GM12878 (cell line): ENCODE measurements around the gene GFPT1. TPM values are rescaled to one million over a fixed set of nuclear protein-coding genes. Genes with fewer than 3 reads are reported as not detected.

Experiments used
- ATAC-seq: fragments of 200-7000 bp; cut with Tn5 transposase; 3 replicates; pipeline ENCODE4 v1.9.1; 2020; ENCODE audit warnings: mild to moderate bottlenecking, moderate library complexity
- BruUV-seq: library from RNA; stranded (reverse); fragments of 400-500 nt; replicated peaks from 2 replicates; lab custom pipeline; 2021; lab: Mats Ljungman, UMichigan
- CTCF ChIA-PET: fragments of 300-600 bp; sonication (Branson Sonifier 250); formaldehyde crosslinking; extraction: SDS; loops from one replicate; lab custom pipeline; 2021; ENCODE audit warnings: inconsistent platforms; lab: Yijun Ruan, JAX
- POLR2A ChIA-PET: fragments of 350-600 bp; formaldehyde crosslinking; extraction: SDS; loops from one replicate; lab custom pipeline; 2021; ENCODE audit warnings: inconsistent platforms; lab: Charles Lee
- RAD21 ChIA-PET: fragments of 300-600 bp; sonication (Branson Sonifier 250); formaldehyde crosslinking; loops from one replicate; lab custom pipeline; 2023; ENCODE audit warnings: antibody characterized with exemption; ENCODE audit not compliant: unreplicated experiment; lab: Charles Lee
- SMC1A ChIA-PET: fragments of 300-600 bp; sonication (Branson Sonifier 250); formaldehyde crosslinking; loops from one replicate; lab custom pipeline; 2023; ENCODE audit not compliant: unreplicated experiment, uncharacterized antibody; lab: Charles Lee
- DNase-seq: peaks from one replicate; pipeline ENCODE4 v3.0.0-alpha.2; 2011; ENCODE audit warnings: low read depth, low spot score
- FAIRE-seq: peaks from 3 replicates; lab custom pipeline; 2011; peaks lifted over from hg19 to GRCh38; lab: Jason Lieb, UNC
- H2AFZ ChIP-seq: 2 replicates; pipeline ENCODE4 v1.6.0; 2011; ENCODE audit warnings: low read depth, low read length, control low read depth; ENCODE audit not compliant: control insufficient read depth
- H3K27ac ChIP-seq: 2 replicates; pipeline ENCODE4 v1.5.1; 2011; ENCODE audit warnings: control low read depth; ENCODE audit not compliant: control insufficient read depth, insufficient read depth
- H3K27me3 ChIP-seq, 2 experiments: replicated peaks in 1 of 2; 2 replicates each; pipeline versions ENCODE4 v1.6.0 to v1.6.1; 2011; ENCODE audit warnings: low read length in 1 of 2; ENCODE audit not compliant: control insufficient read depth in 2 of 2, insufficient read depth in 2 of 2
- H3K36me3 ChIP-seq, 2 experiments: 2 replicates each; pipeline ENCODE4 v1.5.1; 2011; ENCODE audit warnings: low read length in 1 of 2; ENCODE audit not compliant: control insufficient read depth in 2 of 2, insufficient read depth in 2 of 2
- H3K4me1 ChIP-seq: 2 replicates; pipeline ENCODE4 v1.6.1; 2011; ENCODE audit warnings: mild to moderate bottlenecking, low read length, moderate library complexity, mixed read lengths; ENCODE audit not compliant: control insufficient read depth, insufficient read depth
- H3K4me2 ChIP-seq: 2 replicates; pipeline ENCODE4 v1.6.0; 2011; ENCODE audit warnings: control low read depth; ENCODE audit not compliant: control insufficient read depth, insufficient read depth
- H3K4me3 ChIP-seq: fragments of 200-600 bp; sonication (generic); 2 replicates; pipeline ENCODE4 v1.5.1; 2016
- H3K79me2 ChIP-seq: 2 replicates; pipeline ENCODE4 v1.6.0; 2011; ENCODE audit warnings: low read length; ENCODE audit not compliant: control insufficient read depth, insufficient read depth
- H3K9ac ChIP-seq: 2 replicates; pipeline ENCODE4 v1.8.0; 2011; ENCODE audit warnings: low read length, control low read depth, mixed read lengths; ENCODE audit not compliant: control insufficient read depth, insufficient read depth
- H3K9me3 ChIP-seq: replicated peaks from 3 replicates; pipeline ENCODE4 v1.5.1; 2011; ENCODE audit warnings: mild to moderate bottlenecking, low read length; ENCODE audit not compliant: control insufficient read depth, insufficient read depth
- H4K20me1 ChIP-seq: 2 replicates; pipeline ENCODE4 v1.6.0; 2011; ENCODE audit not compliant: control insufficient read depth, insufficient read depth
- KDM1A ChIP-seq: fragments of 200-600 bp; sonication (generic); IDR thresholded peaks from 2 replicates; pipeline ENCODE4 v1.6.1; 2016; ENCODE audit warnings: borderline replicate concordance
- KLF5 ChIP-seq: fragments of 450-650 bp; IDR thresholded peaks from 2 replicates; pipeline ENCODE4 v1.6.1; 2014; ENCODE audit warnings: mild to moderate bottlenecking; ENCODE audit not compliant: partially characterized antibody
- MTA2 ChIP-seq: fragments of 450-650 bp; IDR thresholded peaks from 2 replicates; pipeline ENCODE4 v1.6.1; 2016; ENCODE audit warnings: low read depth, mild to moderate bottlenecking, moderate library complexity
- NBN ChIP-seq: fragments of 450-650 bp; IDR thresholded peaks from 2 replicates; pipeline ENCODE4 v1.6.1; 2016
- NFYA ChIP-seq: IDR thresholded peaks from 2 replicates; pipeline ENCODE4 v1.6.1; 2011; ENCODE audit warnings: low read depth, mild to moderate bottlenecking, low read length, improper control_type of control experiment, borderline replicate concordance
- POLR2A ChIP-seq: IDR thresholded peaks from 2 replicates; pipeline ENCODE4 v1.6.1; 2011; ENCODE audit warnings: low read depth, mild to moderate bottlenecking, low read length
- SPI1 ChIP-seq: IDR thresholded peaks from 2 replicates; pipeline ENCODE4 v1.6.1; 2011; ENCODE audit warnings: low read depth, mild to moderate bottlenecking, low read length, moderate library complexity, borderline replicate concordance; ENCODE audit not compliant: insufficient read depth
- TARDBP ChIP-seq: IDR thresholded peaks from 2 replicates; pipeline ENCODE4 v1.6.1; 2016; ENCODE audit warnings: borderline replicate concordance
- TCF7 ChIP-seq: IDR thresholded peaks from 2 replicates; pipeline ENCODE4 v1.6.1; 2014; ENCODE audit warnings: antibody characterized with exemption, borderline replicate concordance
- YY1 ChIP-seq: IDR thresholded peaks from 2 replicates; pipeline ENCODE4 v1.6.1; 2011; ENCODE audit warnings: low read depth, mild to moderate bottlenecking, low read length
- ZNF217 ChIP-seq: fragments of 450-650 bp; IDR thresholded peaks from 2 replicates; pipeline ENCODE4 v1.6.1; 2017; ENCODE audit warnings: antibody characterized with exemption, mild to moderate bottlenecking
- ZNF592 ChIP-seq: fragments of 450-650 bp; IDR thresholded peaks from 2 replicates; pipeline ENCODE4 v1.6.1; 2017; ENCODE audit warnings: mild to moderate bottlenecking, moderate library complexity
- WGBS: methylation state at CpG from one replicate; pipeline ENCODE4 v1.1.6; 2016; ENCODE audit warnings: low lambda C conversion rate; ENCODE audit not compliant: insufficient replicate concordance, insufficient coverage; ENCODE audit errors: missing lambda C conversion rate; 5-methylcytosine and 5-hydroxymethylcytosine counted together
- in situ Hi-C: fragments of 300-500 bp; cut with MboI; formaldehyde crosslinking; loops from 9 replicates; pipeline ENCODE4 v1.14.3; 2018; ENCODE audit warnings: mixed read lengths
- intact Hi-C: fragments of 100-400 bp; cut with micrococcal nuclease; formaldehyde crosslinking; loops from one replicate; pipeline ENCODE4 v1.14.2; 2022; ENCODE audit not compliant: unreplicated experiment
- polyA plus RNA-seq, 11 experiments: library from polyadenylated mRNA; depleted of rRNA in 4 of 11; unstranded in 6 of 11; stranded (reverse) in 5 of 11; fragments of >200 nt; fragmentation: Nextera tagmentation in 4 of 11; fragmentation: Illumina TruSeq in 1 of 11; extraction: Ambion mirVana in 4 of 11; extraction: Trizol in 1 of 11; gene quantifications; 1 replicate in 1 of 11; 2 replicates in 10 of 11; pipeline versions ENCODE4 v1.2.1 to v1.2.3, GENCODE V29; 2011 to 2016; ENCODE audit warnings: inconsistent platforms in 2 of 11, missing spikeins in 2 of 11, low read depth in 1 of 11
- total RNA-seq, 4 experiments: library from RNA; depleted of rRNA in 3 of 4; stranded (reverse); fragments of >200 nt in 3 of 4; fragmentation: Illumina TruSeq in 1 of 4; extraction: Trizol in 1 of 4; gene quantifications; 2 replicates each; pipeline versions ENCODE4 v1.2.1 to v1.2.3, GENCODE V29; 2013 to 2021
- TF ChIP-seq, protein P1 (sequence below): IDR thresholded peaks from 2 replicates; pipeline ENCODE4 v1.6.1; 2012; ENCODE audit warnings: improper control_type of control experiment, low read depth, low read length; ENCODE audit not compliant: insufficient replicate concordance
- TF ChIP-seq, protein P2 (sequence below): IDR thresholded peaks from 2 replicates; pipeline ENCODE4 v1.6.1; 2012; ENCODE audit warnings: low read depth, low read length, improper control_type of control experiment

GFPT1 gene
- total and polyA plus RNA-seq, 10 of the 15 experiments (the other 5 are each of a cell fraction or from before 2014, with no cell fraction given) = 10.1 to 95.2 (median 24.5) TPM

DNA sequence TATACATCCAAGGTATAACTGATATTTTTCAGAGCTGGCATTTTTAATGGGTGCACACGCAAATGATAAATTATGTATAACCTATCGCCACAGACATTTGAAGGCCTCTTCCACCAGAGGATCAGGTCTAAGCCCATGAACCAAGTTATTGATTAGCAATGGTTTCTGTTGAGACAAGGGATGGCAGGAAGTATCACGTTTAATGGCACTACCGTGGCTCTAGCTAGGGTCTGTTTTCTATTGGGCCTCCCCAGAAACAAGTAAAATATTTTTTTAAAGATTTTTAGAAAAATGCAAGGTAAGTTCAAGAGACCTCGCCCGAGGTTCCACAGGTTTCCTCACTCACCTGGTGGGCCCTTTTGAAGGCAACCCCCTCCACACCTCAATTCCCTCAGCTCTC lies 667 bp downstream of the GFPT1 start:
- Histone ChIP-seq H4K20me1 (no peaks in the 10 kb centered on the region), H3K36me3 (no peaks in the 10 kb centered on the region), H3K4me2 (peak overlapping the region; percentile 64), H2AFZ (peak overlapping the region; percentile 80), H3K27ac (peak overlapping the region; percentile 69), H3K79me2 (peaks cover 63% of the 10 kb centered on the region), H3K9me3 (no peaks in the 10 kb centered on the region), H3K4me1 (peaks cover 12% of the 10 kb centered on the region; the same call in 1 of the 2 replicates), H3K9ac (peak overlapping the region; percentile 63), H3K4me3 (peak overlapping the region; percentile 79), H3K27me3 (no peaks in the 10 kb centered on the region)
- TF ChIP-seq ZNF217 (no peak), SPI1 (no peak), YY1 (peak; percentile 6; the same call in 1 of the 2 replicates), TCF7 (no peak), ZNF592 (no peak), KLF5 (no peak), TARDBP (no peak), MTA2 (0 out of 2 replicates have a peak, but pooled peaks have one; percentile 24), KDM1A (no peak), POLR2A (no peak), NBN (0 out of 2 replicates have a peak, but pooled peaks have one; percentile 5), NFYA (no peak)
- TF ChIP-seq, protein P1, sequence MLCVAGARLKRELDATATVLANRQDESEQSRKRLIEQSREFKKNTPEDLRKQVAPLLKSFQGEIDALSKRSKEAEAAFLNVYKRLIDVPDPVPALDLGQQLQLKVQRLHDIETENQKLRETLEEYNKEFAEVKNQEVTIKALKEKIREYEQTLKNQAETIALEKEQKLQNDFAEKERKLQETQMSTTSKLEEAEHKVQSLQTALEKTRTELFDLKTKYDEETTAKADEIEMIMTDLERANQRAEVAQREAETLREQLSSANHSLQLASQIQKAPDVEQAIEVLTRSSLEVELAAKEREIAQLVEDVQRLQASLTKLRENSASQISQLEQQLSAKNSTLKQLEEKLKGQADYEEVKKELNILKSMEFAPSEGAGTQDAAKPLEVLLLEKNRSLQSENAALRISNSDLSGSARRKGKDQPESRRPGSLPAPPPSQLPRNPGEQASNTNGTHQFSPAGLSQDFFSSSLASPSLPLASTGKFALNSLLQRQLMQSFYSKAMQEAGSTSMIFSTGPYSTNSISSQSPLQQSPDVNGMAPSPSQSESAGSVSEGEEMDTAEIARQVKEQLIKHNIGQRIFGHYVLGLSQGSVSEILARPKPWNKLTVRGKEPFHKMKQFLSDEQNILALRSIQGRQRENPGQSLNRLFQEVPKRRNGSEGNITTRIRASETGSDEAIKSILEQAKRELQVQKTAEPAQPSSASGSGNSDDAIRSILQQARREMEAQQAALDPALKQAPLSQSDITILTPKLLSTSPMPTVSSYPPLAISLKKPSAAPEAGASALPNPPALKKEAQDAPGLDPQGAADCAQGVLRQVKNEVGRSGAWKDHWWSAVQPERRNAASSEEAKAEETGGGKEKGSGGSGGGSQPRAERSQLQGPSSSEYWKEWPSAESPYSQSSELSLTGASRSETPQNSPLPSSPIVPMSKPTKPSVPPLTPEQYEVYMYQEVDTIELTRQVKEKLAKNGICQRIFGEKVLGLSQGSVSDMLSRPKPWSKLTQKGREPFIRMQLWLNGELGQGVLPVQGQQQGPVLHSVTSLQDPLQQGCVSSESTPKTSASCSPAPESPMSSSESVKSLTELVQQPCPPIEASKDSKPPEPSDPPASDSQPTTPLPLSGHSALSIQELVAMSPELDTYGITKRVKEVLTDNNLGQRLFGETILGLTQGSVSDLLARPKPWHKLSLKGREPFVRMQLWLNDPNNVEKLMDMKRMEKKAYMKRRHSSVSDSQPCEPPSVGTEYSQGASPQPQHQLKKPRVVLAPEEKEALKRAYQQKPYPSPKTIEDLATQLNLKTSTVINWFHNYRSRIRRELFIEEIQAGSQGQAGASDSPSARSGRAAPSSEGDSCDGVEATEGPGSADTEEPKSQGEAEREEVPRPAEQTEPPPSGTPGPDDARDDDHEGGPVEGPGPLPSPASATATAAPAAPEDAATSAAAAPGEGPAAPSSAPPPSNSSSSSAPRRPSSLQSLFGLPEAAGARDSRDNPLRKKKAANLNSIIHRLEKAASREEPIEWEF = peak; percentile 82
- TF ChIP-seq, protein P2, sequence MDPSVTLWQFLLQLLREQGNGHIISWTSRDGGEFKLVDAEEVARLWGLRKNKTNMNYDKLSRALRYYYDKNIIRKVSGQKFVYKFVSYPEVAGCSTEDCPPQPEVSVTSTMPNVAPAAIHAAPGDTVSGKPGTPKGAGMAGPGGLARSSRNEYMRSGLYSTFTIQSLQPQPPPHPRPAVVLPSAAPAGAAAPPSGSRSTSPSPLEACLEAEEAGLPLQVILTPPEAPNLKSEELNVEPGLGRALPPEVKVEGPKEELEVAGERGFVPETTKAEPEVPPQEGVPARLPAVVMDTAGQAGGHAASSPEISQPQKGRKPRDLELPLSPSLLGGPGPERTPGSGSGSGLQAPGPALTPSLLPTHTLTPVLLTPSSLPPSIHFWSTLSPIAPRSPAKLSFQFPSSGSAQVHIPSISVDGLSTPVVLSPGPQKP = no peak
- SMC1A ChIA-PET = interaction anchor here (1.1 to 2.2 kb wide), 7 partner anchors 10 to 528 kb away, joined by 3 to 27 read pairs (median 5); partner anchors contain the start of genes MXD1 and NFU1
- intact Hi-C loops = loop anchor here (2.0 to 10.0 kb wide), 2 partner anchors 50 to 258 kb away; partner anchors contain the start of genes AAK1 and NFU1
- TSS peak; percentile 63 for BruUV-seq
- CTCF ChIA-PET = interaction anchor here (0.7 to 3.7 kb wide), 10 partner anchors 9 to 340 kb away, joined by 3 to 30 read pairs (median 4); partner anchors contain the start of gene NFU1
- DNase-seq (no peak), FAIRE-seq (no peak), ATAC-seq (peak; percentile 28)
- RAD21 ChIA-PET = interaction anchor here (1.0 to 1.9 kb wide), 5 partner anchors 9 to 178 kb away, joined by 4 to 16 read pairs (median 5); partner anchors contain the start of gene NFU1
- 2% methylated on average over 6 of the region's 6 CpGs for WGBS
- POLR2A ChIA-PET = interaction anchor here (0.6 to 2.7 kb wide), 9 partner anchors 9 to 873 kb away, joined by 3 to 16 read pairs (median 5); partner anchors contain the start of genes MXD1 and NFU1
- in situ Hi-C loops = no loop called here
